Tibial nerve (tissue), 3 donors: ENCODE results near the gene MAP2K2.

Experiments
- CTCF ChIP-seq, 5 experiments: fragments of 200-600 bp in 3 of 5; fragments of 450-650 bp in 2 of 5; sonication (generic) in 3 of 5; IDR thresholded peaks; one replicate each; pipeline ENCODE4 v1.5.1; 2016 to 2019; ENCODE audit warnings: antibody characterized with exemption in 5 of 5, mild to moderate bottlenecking in 3 of 5, moderate library complexity in 2 of 5
- POLR2A ChIP-seq, 2 donors: fragments of 450-650 bp; IDR thresholded peaks; one replicate each; pipeline ENCODE4 v1.6.1; 2017; ENCODE audit warnings: antibody characterized with exemption in 2 of 2, mild to moderate bottlenecking in 2 of 2, moderate library complexity in 2 of 2

DNA sequence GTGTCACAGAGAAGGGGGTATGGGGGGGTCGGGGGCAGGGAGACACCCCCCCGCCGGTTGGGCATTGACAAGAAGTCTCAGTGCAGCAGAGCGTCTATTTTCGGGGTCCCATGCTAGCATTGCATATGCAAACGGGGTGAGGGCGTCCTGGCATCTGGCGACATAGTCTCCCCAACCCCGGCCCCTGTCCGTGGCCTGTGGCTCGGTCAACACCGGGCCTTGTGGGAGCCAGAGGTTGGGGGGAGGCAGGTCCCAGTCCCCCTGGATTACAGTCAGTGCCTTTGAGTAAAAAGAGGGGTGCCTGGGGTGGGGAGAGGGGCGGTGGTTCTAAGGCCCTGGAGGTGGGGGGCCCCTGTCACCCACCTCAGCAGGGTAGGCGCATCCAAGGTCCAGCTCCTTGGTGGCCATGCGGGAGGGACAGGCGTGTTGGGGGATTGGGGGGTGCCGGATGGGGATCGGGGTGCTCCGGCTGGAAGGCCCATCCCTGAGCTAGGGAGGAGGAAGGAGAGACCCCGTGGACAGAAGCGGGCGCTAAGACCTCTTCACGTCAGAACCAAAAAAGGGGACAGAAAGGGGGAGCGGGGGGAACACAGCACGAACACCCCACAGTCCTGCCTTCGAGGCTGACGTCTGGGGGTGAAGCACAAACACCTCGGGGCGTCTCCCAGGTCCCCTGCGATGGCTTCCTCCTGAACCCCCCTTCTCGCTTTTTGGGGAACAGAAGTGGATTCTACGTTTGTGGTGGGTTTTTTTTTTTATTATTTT, 78.1 kb downstream of the MAP2K2 start:
- TF ChIP-seq POLR2A (IDR thresholded peaks at IDR 0.05) (no peak), CTCF (IDR thresholded peaks at IDR 0.05) (no peak)
